Fibroblast of peridontal ligament (primary cell): ENCODE measurements around the gene DDIT3.
A peak's percentile ranks its signal among the peaks of the same experiment; 100 is the strongest.
"Not testable (repeated sequence)": the region's sequence is repeated elsewhere in the genome, so short reads cannot be mapped to it uniquely, and the experiment has no call there.

Source experiments
- DNase-seq: peaks from one replicate; pipeline ENCODE4 v3.0.0-alpha.2; 2010; ENCODE audit errors: extremely low read depth

Gene DDIT3

DNA sequence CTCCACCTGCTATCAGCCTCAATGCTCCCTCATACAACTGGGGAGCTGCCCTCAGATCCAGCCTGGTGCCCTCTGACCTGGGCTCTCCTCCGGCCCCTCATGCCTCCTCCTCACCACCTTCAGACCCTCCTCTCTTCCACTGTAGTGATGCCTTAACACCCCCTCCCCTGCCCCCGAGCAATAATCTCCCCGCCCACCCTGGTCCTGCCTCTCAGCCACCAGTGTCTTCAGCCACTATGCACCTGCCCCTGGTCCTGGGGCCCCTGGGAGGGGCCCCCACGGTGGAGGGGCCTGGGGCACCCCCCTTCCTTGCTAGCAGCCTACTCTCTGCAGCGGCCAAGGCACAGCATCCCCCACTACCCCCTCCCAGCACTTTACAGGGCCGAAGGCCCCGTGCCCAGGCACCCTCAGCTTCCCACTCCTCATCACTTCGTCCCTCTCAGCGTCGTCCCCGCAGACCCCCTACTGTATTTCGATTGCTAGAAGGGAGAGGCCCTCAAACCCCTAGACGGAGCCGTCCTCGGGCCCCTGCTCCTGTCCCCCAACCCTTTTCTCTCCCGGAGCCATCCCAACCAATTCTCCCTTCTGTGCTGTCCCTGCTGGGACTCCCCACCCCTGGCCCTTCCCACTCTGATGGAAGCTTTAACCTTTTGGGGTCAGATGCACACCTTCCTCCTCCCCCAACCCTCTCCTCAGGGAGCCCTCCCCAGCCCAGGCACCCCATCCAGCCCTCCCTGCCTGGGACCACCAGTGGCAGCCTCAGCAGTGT, 5.5 kb upstream of the DDIT3 start:
- no peak for DNase-seq

- no peak for DNase-seq
These were observed 4.7 kb upstream of the DDIT3 start for GRCh38 chr12:57524814-57525614.

- DNase-seq: no peak
These were observed 3.6 kb upstream of the DDIT3 start for GRCh38 chr12:57523706-57524614.

DNA sequence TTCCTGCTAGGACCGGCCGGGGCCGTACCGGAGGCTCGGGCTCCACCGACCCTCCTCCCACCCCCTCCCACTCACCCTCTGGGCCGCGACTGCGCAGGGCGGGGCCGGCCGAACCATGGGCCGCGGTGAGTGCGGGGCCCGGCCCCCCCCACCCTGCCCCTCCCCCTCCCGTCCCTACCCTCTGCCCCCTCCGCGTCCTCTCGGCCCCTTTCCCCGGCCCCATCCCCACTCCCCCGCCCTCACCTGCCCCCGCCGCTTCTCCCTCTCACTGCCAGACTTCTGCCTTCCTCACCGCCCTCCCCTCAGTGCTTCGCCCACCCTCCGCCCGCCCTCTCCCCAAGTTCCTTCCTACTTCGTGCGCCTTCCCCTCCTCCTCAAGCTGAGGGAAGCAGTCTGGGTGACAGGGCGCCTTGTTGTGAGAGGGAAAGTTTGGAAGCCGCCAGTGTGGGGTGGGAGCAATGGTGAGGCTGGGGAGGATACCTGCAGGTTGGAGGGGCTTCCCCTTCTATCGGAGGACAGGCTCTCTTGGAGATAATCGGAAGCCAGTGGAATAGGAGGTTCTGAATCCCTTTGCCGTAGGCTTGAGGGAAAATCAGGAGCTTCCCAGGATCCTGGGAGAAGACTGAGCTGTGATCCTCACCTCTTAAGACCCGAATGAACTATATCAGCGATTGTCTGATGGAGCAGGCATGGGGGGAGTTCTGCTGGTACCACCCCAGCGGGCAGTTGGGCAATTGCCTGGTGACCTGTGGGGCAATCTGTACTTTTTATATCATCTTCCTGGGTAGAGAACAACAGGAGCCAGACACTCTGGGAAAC, 2.8 kb upstream of the DDIT3 start:
- DNase-seq: peak; percentile 49

- peak; percentile 89 for DNase-seq
These were observed 1.9 kb upstream of the DDIT3 start, which contains the start of gene MBD6 for GRCh38 chr12:57522011-57522886. Gene MBD6, plus strand, starts transcription at chr12:57522824. Its CDS starts 1,480 bp downstream, at chr12:57524304.

- DNase-seq: peak; percentile 45
These were observed 1.3 kb upstream of the DDIT3 start for GRCh38 chr12:57521525-57522010.

GRCh38 chr12:57519796-57520052, 590 bp downstream of the DDIT3 start:
- DNase-seq: no peak

GRCh38 chr12:57518920-57519795, 1.2 kb downstream of the DDIT3 start:
- DNase-seq: peak; percentile 67

DNA sequence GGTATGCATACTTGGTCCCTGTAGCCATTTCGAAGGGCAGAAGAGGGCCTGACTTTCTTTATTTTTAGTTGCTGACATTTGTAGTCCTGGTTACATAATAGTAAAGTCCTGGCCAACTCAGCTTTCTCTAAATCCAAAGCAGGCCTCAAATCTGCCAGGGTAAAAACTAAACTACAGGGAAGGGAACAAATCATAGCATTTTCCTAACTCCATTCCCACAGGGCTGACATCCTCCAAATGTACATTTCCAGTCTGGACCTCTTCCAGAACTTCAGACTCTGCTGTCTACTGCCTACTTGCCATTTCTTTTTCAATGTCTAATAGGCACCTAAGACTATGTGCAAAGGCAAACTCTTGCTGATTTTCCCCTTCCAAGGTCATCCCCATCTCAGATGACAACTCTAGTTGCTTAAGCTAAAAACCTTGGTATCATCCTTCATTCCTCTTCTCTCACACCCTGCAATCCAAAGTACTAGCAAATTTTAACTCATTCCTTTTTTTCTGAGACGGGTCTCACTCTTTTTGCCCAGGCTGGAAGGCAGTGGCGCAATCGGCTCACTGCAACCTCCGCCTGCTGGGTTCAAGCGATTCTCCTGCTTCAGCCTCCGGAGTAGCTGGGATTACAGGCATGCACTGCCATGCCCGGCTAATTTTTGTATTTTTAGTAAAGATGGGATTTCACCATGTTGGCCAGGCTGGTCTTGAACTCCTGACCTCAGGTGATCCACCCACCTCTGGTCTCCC, 2.0 kb downstream of the DDIT3 start:
- peak; percentile 57 for DNase-seq

GRCh38 chr12:57517718-57518117, 2.6 kb downstream of the DDIT3 start:
- DNase-seq: not testable (repeated sequence)

GRCh38 chr12:57517187-57517586, 3.1 kb downstream of the DDIT3 start:
- peak; percentile 60 for DNase-seq

DNA sequence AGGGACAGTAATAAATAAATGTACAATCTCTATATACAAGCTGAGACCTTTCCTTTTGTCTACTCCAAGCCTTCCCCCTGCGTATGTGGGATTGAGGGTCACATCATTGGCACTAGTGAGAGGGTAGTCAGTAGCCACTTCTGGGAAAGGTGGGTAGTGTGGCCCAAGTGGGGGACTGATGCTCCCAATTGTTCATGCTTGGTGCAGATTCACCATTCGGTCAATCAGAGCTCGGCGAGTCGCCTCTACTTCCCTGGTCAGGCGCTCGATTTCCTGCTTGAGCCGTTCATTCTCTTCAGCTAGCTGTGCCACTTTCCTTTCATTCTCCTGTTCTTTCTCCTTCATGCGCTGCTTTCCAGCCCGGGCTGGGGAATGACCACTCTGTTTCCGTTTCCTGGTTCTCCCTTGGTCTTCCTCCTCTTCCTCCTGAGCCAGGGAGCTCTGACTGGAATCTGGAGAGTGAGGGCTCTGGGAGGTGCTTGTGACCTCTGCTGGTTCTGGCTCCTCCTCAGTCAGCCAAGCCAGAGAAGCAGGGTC, 3.6 kb downstream of the DDIT3 start:
- DNase-seq: no peak

- DNase-seq: peak; percentile 25
These were observed 4.3 kb downstream of the DDIT3 start for GRCh38 chr12:57515934-57516541.

DNA sequence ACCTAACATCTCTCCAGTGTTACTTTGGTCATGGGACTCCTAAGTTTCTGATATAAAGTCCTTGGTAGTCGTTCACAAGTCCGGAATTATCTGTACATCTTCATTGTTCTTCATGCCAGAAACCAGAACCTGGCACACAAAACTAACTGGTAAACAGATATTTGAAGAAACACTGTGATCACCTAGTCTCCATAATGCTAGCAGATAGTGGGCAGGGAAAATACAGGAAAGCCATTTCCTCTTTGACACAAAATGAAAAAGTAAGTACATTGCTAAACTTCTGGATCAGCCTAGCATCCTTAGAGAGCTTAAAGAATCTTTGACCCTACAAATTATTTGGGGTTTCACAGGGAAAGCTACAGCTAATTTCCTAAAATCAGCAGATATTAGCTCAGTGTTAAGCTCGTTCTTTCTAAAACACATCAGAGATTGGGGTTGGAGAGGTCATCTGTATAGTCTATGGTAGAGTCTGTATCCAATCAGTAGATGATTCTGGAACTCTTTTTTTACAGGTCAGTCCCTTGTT, 4.8 kb downstream of the DDIT3 start:
- peak; percentile 25 for DNase-seq

GRCh38 chr12:57514720-57515407, 5.5 kb downstream of the DDIT3 start:
- DNase-seq: peak; percentile 23

- not testable (repeated sequence) for DNase-seq
These were observed 6.1 kb downstream of the DDIT3 start for GRCh38 chr12:57514246-57514645.

GRCh38 chr12:57513677-57514076, 6.6 kb downstream of the DDIT3 start:
- DNase-seq: not testable (repeated sequence)
